Neuronal stem cell (in vitro differentiated cells): ENCODE measurements around the gene CFAP65.

Experiments
- DNase-seq: peaks from one replicate; pipeline ENCODE4 v3.0.0-alpha.2; 2013; ENCODE audit warnings: low spot score
- H2AFZ ChIP-seq: one replicate; pipeline ENCODE4 v1.6.1; 2013; ENCODE audit warnings: mild to moderate bottlenecking, low read length, inconsistent platforms
- H2AK5ac ChIP-seq: 2 replicates; pipeline ENCODE4 v1.6.1; 2013; ENCODE audit warnings: low read depth, mild to moderate bottlenecking, inconsistent platforms, low read length, moderate library complexity, mixed read lengths
- H2BK120ac ChIP-seq: 2 replicates; pipeline ENCODE4 v1.6.1; 2013; ENCODE audit warnings: low read depth, mild to moderate bottlenecking, inconsistent platforms, low read length, moderate library complexity, mixed read lengths
- H2BK12ac ChIP-seq: one replicate; pipeline ENCODE4 v1.6.1; 2013; ENCODE audit warnings: low read length, inconsistent platforms
- H2BK15ac ChIP-seq: 2 replicates; pipeline ENCODE4 v1.6.1; 2013; ENCODE audit warnings: mild to moderate bottlenecking, low read length, inconsistent platforms, mixed read lengths
- H2BK5ac ChIP-seq: one replicate; pipeline ENCODE4 v1.6.1; 2013; ENCODE audit warnings: inconsistent platforms, mild to moderate bottlenecking, low read length, moderate library complexity
- H3K14ac ChIP-seq: one replicate; pipeline ENCODE4 v1.6.1; 2013; ENCODE audit warnings: low read length, inconsistent platforms
- H3K18ac ChIP-seq: 2 replicates; pipeline ENCODE4 v1.6.1; 2013; ENCODE audit warnings: low read length, inconsistent platforms
- H3K23ac ChIP-seq: 2 replicates; pipeline ENCODE4 v1.6.1; 2013; ENCODE audit warnings: low read depth, mild to moderate bottlenecking, mixed read lengths, low read length, inconsistent platforms; ENCODE audit not compliant: poor library complexity
- H3K27ac ChIP-seq: replicated peaks from 3 replicates; pipeline ENCODE4 v1.5.1; 2013; ENCODE audit warnings: low read length, inconsistent platforms
- H3K27me3 ChIP-seq, 3 experiments: 2 replicates each; pipeline ENCODE4 v1.6.1; 2013; ENCODE audit warnings: low read length in 3 of 3, mild to moderate bottlenecking in 2 of 3, inconsistent platforms in 1 of 3, low read depth in 1 of 3, mixed read lengths in 1 of 3, moderate library complexity in 1 of 3; ENCODE audit not compliant: control insufficient read depth in 3 of 3, insufficient read depth in 3 of 3
- H3K36me3 ChIP-seq, 2 donors: replicated peaks in 1 of 2; 2 replicates each; pipeline ENCODE4 v1.6.1; 2013; ENCODE audit warnings: low read length in 2 of 2; ENCODE audit not compliant: control insufficient read depth in 2 of 2, insufficient read depth in 2 of 2
- H3K4ac ChIP-seq: 2 replicates; pipeline ENCODE4 v1.6.1; 2013; ENCODE audit warnings: inconsistent platforms, mild to moderate bottlenecking, low read length, moderate library complexity
- H3K4me1 ChIP-seq, 2 donors: 1 replicate in 1 of 2; 2 replicates in 1 of 2; pipeline ENCODE4 v1.6.1; 2013; ENCODE audit warnings: low read length in 2 of 2, low read depth in 1 of 2; ENCODE audit not compliant: control insufficient read depth in 2 of 2, insufficient read depth in 1 of 2
- H3K4me2 ChIP-seq: one replicate; pipeline ENCODE4 v1.6.1; 2013; ENCODE audit warnings: mild to moderate bottlenecking, low read length, inconsistent platforms; ENCODE audit not compliant: insufficient read depth, poor library complexity, severe bottlenecking
- H3K4me3 ChIP-seq, 2 donors: 2 replicates each; pipeline ENCODE4 v1.5.1; 2013; ENCODE audit warnings: low read length in 2 of 2, mild to moderate bottlenecking in 2 of 2, inconsistent platforms in 1 of 2, moderate library complexity in 1 of 2
- H3K79me1 ChIP-seq: one replicate; pipeline ENCODE4 v1.6.1; 2013; ENCODE audit warnings: low read depth, mild to moderate bottlenecking, inconsistent platforms, low read length, moderate library complexity
- H3K9ac ChIP-seq: one replicate; pipeline ENCODE4 v1.6.1; 2013; ENCODE audit warnings: mild to moderate bottlenecking, low read depth, low read length, inconsistent platforms; ENCODE audit not compliant: poor library complexity
- H3K9me3 ChIP-seq, 2 donors: replicated peaks in 1 of 2; 2 replicates each; pipeline versions ENCODE3 to v1.6.1; 2013; ENCODE audit warnings: low read length in 2 of 2, mild to moderate bottlenecking in 2 of 2, inconsistent platforms in 1 of 2, low read depth in 1 of 2, mixed read lengths in 1 of 2, moderate library complexity in 1 of 2; ENCODE audit not compliant: control insufficient read depth in 2 of 2, insufficient read depth in 1 of 2
- H4K8ac ChIP-seq: one replicate; pipeline ENCODE4 v1.6.1; 2013; ENCODE audit warnings: low read depth, mild to moderate bottlenecking, inconsistent platforms, low read length, moderate library complexity
- H4K91ac ChIP-seq: one replicate; pipeline ENCODE4 v1.6.1; 2013; ENCODE audit warnings: low read length, low read depth, mild to moderate bottlenecking, inconsistent platforms; ENCODE audit not compliant: poor library complexity
- WGBS, 2 donors: extraction: QIAGEN DNeasy Blood & Tissue Kit; methylation state at CpG; one replicate each; pipeline ENCODE4 v1.1.7; 2013; ENCODE audit warnings: missing lambda C conversion rate in 2 of 2, mixed read lengths in 1 of 2; ENCODE audit not compliant: insufficient read length in 2 of 2, insufficient replicate concordance in 1 of 2; ENCODE audit errors: extremely low coverage in 2 of 2; 5-methylcytosine and 5-hydroxymethylcytosine counted together

Gene CFAP65

GRCh38 chr2:219058541-219059374 is 17.4 kb upstream of the CFAP65 start:
- Histone ChIP-seq H2AFZ (peak overlapping the region; percentile 69), H3K14ac (no peak overlapping the region), H3K79me1 (no peaks in the 10 kb centered on the region), H3K27ac (no peak overlapping the region), H2BK120ac (no peak overlapping the region), H2BK5ac (no peak overlapping the region), H2BK15ac (no peak overlapping the region), H2BK12ac (no peak overlapping the region), H2AK5ac (peak overlapping the region; percentile 47), H3K36me3 (no peaks in the 10 kb centered on the region), H4K91ac (no peak overlapping the region), H3K4me2 (no peak overlapping the region), H3K9ac (no peak overlapping the region), H3K4me1 (peaks cover 2 to 12% of the 10 kb centered on the region in 2 donors), H3K4me3 (no peak overlapping the region), H3K23ac (peak overlapping the region; percentile 17), H3K4ac (no peak overlapping the region), H3K9me3 (peaks cover 0 to 4% of the 10 kb centered on the region in 2 donors), H4K8ac (no peak overlapping the region), H3K27me3 (peaks cover 47 to 98% (median 87%) of the 10 kb centered on the region in 3 experiments), H3K18ac (no peak overlapping the region)
- no peak for DNase-seq
- no CpG with 5 or more reads among the region's 42 CpGs for WGBS, 2 donors

GRCh38 chr2:219057709-219058540 is 16.6 kb upstream of the CFAP65 start:
- peak overlapping the region; percentile 90 for H3K23ac ChIP-seq
- peaks cover 2 to 12% of the 10 kb centered on the region in 2 donors for H3K4me1 ChIP-seq
- WGBS, 2 donors = no CpG with 5 or more reads among the region's 52 CpGs
- H3K14ac ChIP-seq = peak overlapping the region; percentile 84
- H3K36me3 ChIP-seq = no peaks in the 10 kb centered on the region
- H3K79me1 ChIP-seq = no peaks in the 10 kb centered on the region
- peak; percentile 61 for DNase-seq
- no peak overlapping the region for H3K9ac ChIP-seq
- H3K27ac ChIP-seq = no peak overlapping the region
- H3K4me2 ChIP-seq = no peak overlapping the region
- no peak overlapping the region for H2BK12ac ChIP-seq
- H3K27me3 ChIP-seq = peaks cover 47 to 97% (median 82%) of the 10 kb centered on the region in 3 experiments
- peak overlapping the region; percentile 86 for H2AFZ ChIP-seq
- H4K8ac ChIP-seq = no peak overlapping the region
- no peak overlapping the region for H2BK5ac ChIP-seq
- H2BK120ac ChIP-seq = no peak overlapping the region
- H4K91ac ChIP-seq = no peak overlapping the region
- no peak overlapping the region for H2AK5ac ChIP-seq
- H3K9me3 ChIP-seq = peaks cover 0 to 4% of the 10 kb centered on the region in 2 donors
- H3K4me3 ChIP-seq = peak overlapping the region in 1 of 2 donors; percentile 66
- no peak overlapping the region for H2BK15ac ChIP-seq
- no peak overlapping the region for H3K4ac ChIP-seq
- H3K18ac ChIP-seq = no peak overlapping the region

- no peak overlapping the region for H4K8ac ChIP-seq
- H3K9ac ChIP-seq = peak overlapping the region; percentile 2
- H3K36me3 ChIP-seq = no peaks in the 10 kb centered on the region
- H3K4me3 ChIP-seq = peak overlapping the region in 1 of 2 donors; percentile 66
- no peak overlapping the region for H2BK15ac ChIP-seq
- H3K4ac ChIP-seq = no peak overlapping the region
- H4K91ac ChIP-seq = no peak overlapping the region
- no peak overlapping the region for H2BK120ac ChIP-seq
- no CpG with 5 or more reads among the region's 40 CpGs for WGBS, 2 donors
- no peak overlapping the region for H3K27ac ChIP-seq
- no peak overlapping the region for H3K18ac ChIP-seq
- H3K4me2 ChIP-seq = no peak overlapping the region
- peaks cover 0 to 4% of the 10 kb centered on the region in 2 donors for H3K9me3 ChIP-seq
- peak overlapping the region; percentile 86 for H2AFZ ChIP-seq
- no peak overlapping the region for H2AK5ac ChIP-seq
- H3K4me1 ChIP-seq = peaks cover 2 to 12% of the 10 kb centered on the region in 2 donors
- no peak overlapping the region for H2BK5ac ChIP-seq
- peak overlapping the region; percentile 84 for H3K14ac ChIP-seq
- no peaks in the 10 kb centered on the region for H3K79me1 ChIP-seq
- H3K23ac ChIP-seq = peak overlapping the region; percentile 90
- H2BK12ac ChIP-seq = no peak overlapping the region
- H3K27me3 ChIP-seq = peaks cover 44 to 97% (median 77%) of the 10 kb centered on the region in 3 experiments
- no peak for DNase-seq
Observed at GRCh38 chr2:219056896-219057708, 15.8 kb upstream of the CFAP65 start.
